Transverse colon (tissue), 4 donors: ENCODE data around the gene FECH.

ENCODE experiments used
- POLR2AphosphoS5 ChIP-seq, 3 donors: sonication (generic); formaldehyde crosslinking; IDR thresholded peaks; one replicate each; pipeline ENCODE4 v1.6.1; 2016; ENCODE audit warnings: antibody characterized with exemption in 3 of 3
- TF ChIP-seq, protein P1 (sequence below), 5 experiments: fragments of 200-600 bp in 3 of 5; fragments of 450-650 bp in 2 of 5; sonication (generic) in 3 of 5; IDR thresholded peaks; 1 replicate in 2 of 5; 2 replicates in 3 of 5; pipeline ENCODE4 v1.5.1; 2016 to 2017; ENCODE audit warnings: antibody characterized with exemption in 5 of 5, inconsistent platforms in 3 of 5, mild to moderate bottlenecking in 2 of 5, moderate library complexity in 1 of 5

- TF ChIP-seq, protein P1, sequence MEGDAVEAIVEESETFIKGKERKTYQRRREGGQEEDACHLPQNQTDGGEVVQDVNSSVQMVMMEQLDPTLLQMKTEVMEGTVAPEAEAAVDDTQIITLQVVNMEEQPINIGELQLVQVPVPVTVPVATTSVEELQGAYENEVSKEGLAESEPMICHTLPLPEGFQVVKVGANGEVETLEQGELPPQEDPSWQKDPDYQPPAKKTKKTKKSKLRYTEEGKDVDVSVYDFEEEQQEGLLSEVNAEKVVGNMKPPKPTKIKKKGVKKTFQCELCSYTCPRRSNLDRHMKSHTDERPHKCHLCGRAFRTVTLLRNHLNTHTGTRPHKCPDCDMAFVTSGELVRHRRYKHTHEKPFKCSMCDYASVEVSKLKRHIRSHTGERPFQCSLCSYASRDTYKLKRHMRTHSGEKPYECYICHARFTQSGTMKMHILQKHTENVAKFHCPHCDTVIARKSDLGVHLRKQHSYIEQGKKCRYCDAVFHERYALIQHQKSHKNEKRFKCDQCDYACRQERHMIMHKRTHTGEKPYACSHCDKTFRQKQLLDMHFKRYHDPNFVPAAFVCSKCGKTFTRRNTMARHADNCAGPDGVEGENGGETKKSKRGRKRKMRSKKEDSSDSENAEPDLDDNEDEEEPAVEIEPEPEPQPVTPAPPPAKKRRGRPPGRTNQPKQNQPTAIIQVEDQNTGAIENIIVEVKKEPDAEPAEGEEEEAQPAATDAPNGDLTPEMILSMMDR (IDR thresholded peaks at IDR 0.05) = no peak
- no peak for TF ChIP-seq POLR2AphosphoS5 (IDR thresholded peaks at IDR 0.05)
These were observed 6.6 kb downstream of the FECH start for GRCh38 chr18:57579934-57580333.
